ENCODE measurements around the gene AMD1.

The AMD1 gene

GRCh38 chr6:110944681-110945151 lies 70.1 kb downstream of the AMD1 start:
- DNase-seq, result peak; percentile 37 to 42
